ENCODE measurements around the gene ETS1. TPM values are rescaled to one million over a fixed set of nuclear protein-coding genes. Genes with fewer than 3 reads are reported as not detected.

ETS1 gene
- total and polyA plus RNA-seq, 5 donors from 2014 or later = 489 to 1,033 (median 577) TPM

GRCh38 chr11:128477811-128478210, 109.5 kb downstream of the ETS1 start:
- H3K4me3 ChIP-seq (ENCODE audit: low read depth, low read length) = peak overlapping the region; percentile 76
- H3K4me1 ChIP-seq (ENCODE audit: control insufficient read depth, insufficient read depth, low read length, poor library complexity, severe bottlenecking) = peaks cover 98% of the 10 kb centered on the region
- Mint-ChIP-seq H3K27me3 (no peaks in the 10 kb centered on the region), H3K27ac (peak overlapping the region; percentile 95 to 99 (median 98)), H3K4me3 (peak overlapping the region; percentile 76 to 88 (median 83)), H3K9me3 (no peaks in the 10 kb centered on the region), H3K4me1 (peaks cover 41 to 99% (median 91%) of the 10 kb centered on the region in 4 donors), H3K36me3 (peaks cover 90% of the 10 kb centered on the region)
- DNase-seq (no peak), ATAC-seq (ENCODE audit: low read depth in 2 of 2) (no peak)
- peaks cover 90% of the 10 kb centered on the region for H3K36me3 ChIP-seq (ENCODE audit: control insufficient read depth, insufficient read depth, low read length)
- H3K9me3 ChIP-seq (ENCODE audit: control insufficient read depth in 2 of 2, low read length in 2 of 2) = no peaks in the 10 kb centered on the region
- no peaks in the 10 kb centered on the region for H3K27me3 ChIP-seq (ENCODE audit: control insufficient read depth, insufficient read depth, low read length)
- peak overlapping the region; percentile 97 for H3K27ac ChIP-seq (ENCODE audit: insufficient read depth, low read length, poor library complexity, severe bottlenecking)

- Mint-ChIP-seq H3K27ac (peak overlapping the region; percentile 95 to 99 (median 98)), H3K4me1 (peaks cover 44 to 99% (median 91%) of the 10 kb centered on the region in 4 donors), H3K27me3 (no peaks in the 10 kb centered on the region), H3K4me3 (peak overlapping the region; percentile 76 to 88 (median 83)), H3K9me3 (no peaks in the 10 kb centered on the region), H3K36me3 (peaks cover 92% of the 10 kb centered on the region)
- Histone ChIP-seq H3K36me3 (ENCODE audit: control insufficient read depth, insufficient read depth, low read length) (peaks cover 90% of the 10 kb centered on the region), H3K27me3 (ENCODE audit: control insufficient read depth, insufficient read depth, low read length) (no peaks in the 10 kb centered on the region), H3K9me3 (ENCODE audit: control insufficient read depth in 2 of 2, low read length in 2 of 2) (no peaks in the 10 kb centered on the region), H3K27ac (ENCODE audit: insufficient read depth, low read length, poor library complexity, severe bottlenecking) (peak overlapping the region; percentile 97), H3K4me1 (ENCODE audit: control insufficient read depth, insufficient read depth, low read length, poor library complexity, severe bottlenecking) (peaks cover 98% of the 10 kb centered on the region), H3K4me3 (ENCODE audit: low read depth, low read length) (peak overlapping the region; percentile 76)
- ATAC-seq (ENCODE audit: low read depth in 2 of 2) (no peak), DNase-seq (no peak)
Observed at GRCh38 chr11:128477278-128477677, 110.1 kb downstream of the ETS1 start.

GRCh38 chr11:128476729-128477128, 110.6 kb downstream of the ETS1 start:
- peak overlapping the region; percentile 76 to 88 (median 83) for H3K4me3 Mint-ChIP-seq
- H3K9me3 Mint-ChIP-seq = no peaks in the 10 kb centered on the region
- DNase-seq = peak; percentile 81 to 93 (median 91)
- H3K36me3 Mint-ChIP-seq = peaks cover 92% of the 10 kb centered on the region
- Histone ChIP-seq H3K4me3 (ENCODE audit: low read depth, low read length) (peak overlapping the region; percentile 76), H3K36me3 (ENCODE audit: control insufficient read depth, insufficient read depth, low read length) (peaks cover 91% of the 10 kb centered on the region), H3K27me3 (ENCODE audit: control insufficient read depth, insufficient read depth, low read length) (no peaks in the 10 kb centered on the region), H3K9me3 (ENCODE audit: control insufficient read depth in 2 of 2, low read length in 2 of 2) (no peaks in the 10 kb centered on the region), H3K4me1 (ENCODE audit: control insufficient read depth, insufficient read depth, low read length, poor library complexity, severe bottlenecking) (peaks cover 98% of the 10 kb centered on the region), H3K27ac (ENCODE audit: insufficient read depth, low read length, poor library complexity, severe bottlenecking) (peak overlapping the region; percentile 97)
- peaks cover 45 to 99% (median 91%) of the 10 kb centered on the region in 4 donors for H3K4me1 Mint-ChIP-seq
- H3K27ac Mint-ChIP-seq = peak overlapping the region; percentile 95 to 99 (median 98)
- ATAC-seq (ENCODE audit: low read depth in 2 of 2) = peak; percentile 72 to 75
- H3K27me3 Mint-ChIP-seq = no peaks in the 10 kb centered on the region

- Histone ChIP-seq H3K27ac (ENCODE audit: insufficient read depth, low read length, poor library complexity, severe bottlenecking) (peak overlapping the region; percentile 97), H3K4me1 (ENCODE audit: control insufficient read depth, insufficient read depth, low read length, poor library complexity, severe bottlenecking) (peaks cover 98% of the 10 kb centered on the region), H3K27me3 (ENCODE audit: control insufficient read depth, insufficient read depth, low read length) (no peaks in the 10 kb centered on the region), H3K36me3 (ENCODE audit: control insufficient read depth, insufficient read depth, low read length) (peaks cover 90% of the 10 kb centered on the region), H3K4me3 (ENCODE audit: low read depth, low read length) (peak overlapping the region; percentile 76), H3K9me3 (ENCODE audit: control insufficient read depth in 2 of 2, low read length in 2 of 2) (no peaks in the 10 kb centered on the region)
- Mint-ChIP-seq H3K27ac (peak overlapping the region; percentile 95 to 99 (median 98)), H3K27me3 (no peaks in the 10 kb centered on the region), H3K4me1 (peaks cover 52 to 99% (median 92%) of the 10 kb centered on the region in 4 donors), H3K4me3 (peak overlapping the region; percentile 76 to 88 (median 83)), H3K9me3 (no peaks in the 10 kb centered on the region), H3K36me3 (peaks cover 94% of the 10 kb centered on the region)
- no peak for DNase-seq
- ATAC-seq (ENCODE audit: low read depth in 2 of 2) = no peak
Observed at GRCh38 chr11:128476049-128476448, 111.3 kb downstream of the ETS1 start.

GRCh38 chr11:128474036-128474874, 113.1 kb downstream of the ETS1 start:
- peaks cover 98% of the 10 kb centered on the region for H3K4me1 ChIP-seq (ENCODE audit: control insufficient read depth, insufficient read depth, low read length, poor library complexity, severe bottlenecking)
- H3K4me1 Mint-ChIP-seq = peaks cover 57 to 99% (median 86%) of the 10 kb centered on the region in 4 donors
- no peaks in the 10 kb centered on the region for H3K27me3 Mint-ChIP-seq
- peaks cover 91% of the 10 kb centered on the region for H3K36me3 Mint-ChIP-seq
- no peaks in the 10 kb centered on the region for H3K27me3 ChIP-seq (ENCODE audit: control insufficient read depth, insufficient read depth, low read length)
- no peaks in the 10 kb centered on the region for H3K9me3 Mint-ChIP-seq
- peaks cover 84% of the 10 kb centered on the region for H3K36me3 ChIP-seq (ENCODE audit: control insufficient read depth, insufficient read depth, low read length)
- peak overlapping the region; percentile 95 to 99 (median 98) for H3K27ac Mint-ChIP-seq
- peak overlapping the region; percentile 97 for H3K27ac ChIP-seq (ENCODE audit: insufficient read depth, low read length, poor library complexity, severe bottlenecking)
- peak overlapping the region; percentile 76 to 88 (median 83) for H3K4me3 Mint-ChIP-seq
- peak overlapping the region; percentile 81 for H3K4me3 ChIP-seq (ENCODE audit: low read depth, low read length)
- ATAC-seq (ENCODE audit: low read depth in 2 of 2) = no peak
- no peaks in the 10 kb centered on the region for H3K9me3 ChIP-seq (ENCODE audit: control insufficient read depth in 2 of 2, low read length in 2 of 2)
- DNase-seq = no peak

GRCh38 chr11:128473636-128474035, 113.7 kb downstream of the ETS1 start:
- H3K27me3 ChIP-seq (ENCODE audit: control insufficient read depth, insufficient read depth, low read length) = no peaks in the 10 kb centered on the region
- peak overlapping the region; percentile 76 to 88 (median 83) for H3K4me3 Mint-ChIP-seq
- no peaks in the 10 kb centered on the region for H3K9me3 Mint-ChIP-seq
- DNase-seq (no peak), ATAC-seq (ENCODE audit: low read depth in 2 of 2) (no peak)
- peaks cover 98% of the 10 kb centered on the region for H3K4me1 ChIP-seq (ENCODE audit: control insufficient read depth, insufficient read depth, low read length, poor library complexity, severe bottlenecking)
- H3K4me3 ChIP-seq (ENCODE audit: low read depth, low read length) = peak overlapping the region; percentile 81
- peaks cover 53 to 99% (median 84%) of the 10 kb centered on the region in 4 donors for H3K4me1 Mint-ChIP-seq
- peaks cover 92% of the 10 kb centered on the region for H3K36me3 Mint-ChIP-seq
- H3K27me3 Mint-ChIP-seq = no peaks in the 10 kb centered on the region
- H3K27ac ChIP-seq (ENCODE audit: insufficient read depth, low read length, poor library complexity, severe bottlenecking) = peak overlapping the region; percentile 97
- H3K9me3 ChIP-seq (ENCODE audit: control insufficient read depth in 2 of 2, low read length in 2 of 2) = no peaks in the 10 kb centered on the region
- H3K36me3 ChIP-seq (ENCODE audit: control insufficient read depth, insufficient read depth, low read length) = peaks cover 84% of the 10 kb centered on the region
- peak overlapping the region; percentile 95 to 99 (median 98) for H3K27ac Mint-ChIP-seq

- Mint-ChIP-seq H3K4me1 (peaks cover 57 to 99% (median 84%) of the 10 kb centered on the region in 4 donors), H3K9me3 (no peaks in the 10 kb centered on the region), H3K27ac (peak overlapping the region; percentile 95 to 99 (median 98)), H3K27me3 (no peaks in the 10 kb centered on the region), H3K36me3 (peaks cover 93% of the 10 kb centered on the region), H3K4me3 (peak overlapping the region; percentile 76 to 88 (median 83))
- H3K27me3 ChIP-seq (ENCODE audit: control insufficient read depth, insufficient read depth, low read length) = no peaks in the 10 kb centered on the region
- peak overlapping the region; percentile 81 for H3K4me3 ChIP-seq (ENCODE audit: low read depth, low read length)
- H3K4me1 ChIP-seq (ENCODE audit: control insufficient read depth, insufficient read depth, low read length, poor library complexity, severe bottlenecking) = peaks cover 98% of the 10 kb centered on the region
- H3K27ac ChIP-seq (ENCODE audit: insufficient read depth, low read length, poor library complexity, severe bottlenecking) = peak overlapping the region; percentile 97
- ATAC-seq (ENCODE audit: low read depth in 2 of 2) = peak; percentile 10 to 18
- peaks cover 85% of the 10 kb centered on the region for H3K36me3 ChIP-seq (ENCODE audit: control insufficient read depth, insufficient read depth, low read length)
- no peaks in the 10 kb centered on the region for H3K9me3 ChIP-seq (ENCODE audit: control insufficient read depth in 2 of 2, low read length in 2 of 2)
- peak; percentile 37 to 78 (median 51) for DNase-seq
Observed at GRCh38 chr11:128472128-128473089, 114.9 kb downstream of the ETS1 start.

Data from CD4-positive, CD25-positive, alpha-beta regulatory T cell (primary cell).